Keratinocyte (primary cell): Measurements from ENCODE around the gene ATG4B.

Experiments used
- EZH2 ChIP-seq: IDR thresholded peaks from one replicate; pipeline ENCODE4 v1.6.1; 2012; ENCODE audit warnings: inconsistent platforms, mild to moderate bottlenecking, low read length, moderate library complexity
- TF ChIP-seq, protein P1 (sequence below), 3 experiments: IDR thresholded peaks in 1 of 3; conservative IDR thresholded peaks in 1 of 3; optimal IDR thresholded peaks in 1 of 3; 2 replicates in 2 of 3; 3 replicates in 1 of 3; pipeline versions ENCODE3 to v1.5.1; 2011; ENCODE audit warnings: low read length in 3 of 3, mild to moderate bottlenecking in 3 of 3, moderate library complexity in 2 of 3, control low read depth in 1 of 3, inconsistent platforms in 1 of 3; ENCODE audit not compliant: insufficient read depth in 2 of 3; ENCODE audit errors: extremely low read depth in 1 of 3

DNA sequence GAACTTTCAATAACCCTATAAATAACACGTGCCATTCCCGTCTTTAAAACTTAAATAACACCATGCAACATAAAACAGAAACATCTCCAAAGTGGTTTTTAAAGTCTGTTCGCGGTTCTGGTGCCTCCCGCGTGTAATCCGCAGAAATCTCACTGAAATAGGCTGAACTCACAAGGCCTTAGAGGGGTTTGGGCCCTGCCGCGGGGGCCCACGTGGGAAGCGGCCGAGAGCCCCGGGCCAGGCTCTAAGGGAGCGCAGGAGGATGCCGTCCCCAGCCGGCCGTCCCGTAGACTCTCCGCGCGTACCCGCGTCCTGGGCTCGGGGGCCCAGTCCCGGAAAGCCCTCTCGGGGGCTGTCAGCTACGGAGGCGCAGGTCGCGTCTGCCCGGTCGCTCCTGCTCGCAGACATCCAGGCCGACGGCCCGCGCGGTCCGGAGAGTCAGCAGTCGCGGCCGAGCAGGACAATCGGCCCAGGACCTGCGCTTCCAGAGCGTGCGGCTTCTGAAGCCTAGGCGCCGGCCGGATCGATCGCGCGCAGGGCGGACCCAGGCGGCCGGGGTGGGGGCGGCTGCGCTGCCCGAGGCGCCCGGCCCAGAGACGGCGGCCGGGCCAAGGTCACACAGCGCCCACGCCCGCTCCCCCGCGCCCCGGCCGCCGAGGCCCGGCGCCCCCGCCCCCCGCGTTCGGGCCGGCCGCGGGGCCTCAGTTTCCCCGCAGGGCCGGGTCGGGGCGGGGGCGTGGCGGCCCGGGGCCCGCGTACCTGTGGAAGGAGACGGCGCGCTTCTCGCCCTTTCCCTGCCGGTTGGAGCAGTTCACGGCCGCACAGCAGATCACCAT lies 1.1 kb upstream of the ATG4B start:
- TF ChIP-seq, protein P1, sequence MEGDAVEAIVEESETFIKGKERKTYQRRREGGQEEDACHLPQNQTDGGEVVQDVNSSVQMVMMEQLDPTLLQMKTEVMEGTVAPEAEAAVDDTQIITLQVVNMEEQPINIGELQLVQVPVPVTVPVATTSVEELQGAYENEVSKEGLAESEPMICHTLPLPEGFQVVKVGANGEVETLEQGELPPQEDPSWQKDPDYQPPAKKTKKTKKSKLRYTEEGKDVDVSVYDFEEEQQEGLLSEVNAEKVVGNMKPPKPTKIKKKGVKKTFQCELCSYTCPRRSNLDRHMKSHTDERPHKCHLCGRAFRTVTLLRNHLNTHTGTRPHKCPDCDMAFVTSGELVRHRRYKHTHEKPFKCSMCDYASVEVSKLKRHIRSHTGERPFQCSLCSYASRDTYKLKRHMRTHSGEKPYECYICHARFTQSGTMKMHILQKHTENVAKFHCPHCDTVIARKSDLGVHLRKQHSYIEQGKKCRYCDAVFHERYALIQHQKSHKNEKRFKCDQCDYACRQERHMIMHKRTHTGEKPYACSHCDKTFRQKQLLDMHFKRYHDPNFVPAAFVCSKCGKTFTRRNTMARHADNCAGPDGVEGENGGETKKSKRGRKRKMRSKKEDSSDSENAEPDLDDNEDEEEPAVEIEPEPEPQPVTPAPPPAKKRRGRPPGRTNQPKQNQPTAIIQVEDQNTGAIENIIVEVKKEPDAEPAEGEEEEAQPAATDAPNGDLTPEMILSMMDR (optimal IDR thresholded peaks at IDR 0.05 in 1 of 3, IDR thresholded peaks at IDR 0.05 in 1 of 3, conservative IDR thresholded peaks at IDR 0.05 in 1 of 3; ENCODE audit: extremely low read depth in 1 of 3, insufficient read depth in 2 of 3, low read length in 3 of 3) = no peak
- no peak for TF ChIP-seq EZH2
